Transverse colon (tissue), 3 donors: Measurements from ENCODE around the gene C11orf24.

Source experiments
- POLR2A ChIP-seq: fragments of 450-650 bp; IDR thresholded peaks from one replicate; pipeline ENCODE4 v1.6.1; 2016; ENCODE audit warnings: antibody characterized with exemption, mild to moderate bottlenecking, moderate library complexity
- TF ChIP-seq, protein P1 (sequence below), 5 experiments: fragments of 200-600 bp in 3 of 5; fragments of 450-650 bp in 2 of 5; sonication (generic) in 3 of 5; IDR thresholded peaks; 1 replicate in 2 of 5; 2 replicates in 3 of 5; pipeline ENCODE4 v1.5.1; 2016 to 2017; ENCODE audit warnings: antibody characterized with exemption in 5 of 5, inconsistent platforms in 3 of 5, mild to moderate bottlenecking in 2 of 5, moderate library complexity in 1 of 5

DNA sequence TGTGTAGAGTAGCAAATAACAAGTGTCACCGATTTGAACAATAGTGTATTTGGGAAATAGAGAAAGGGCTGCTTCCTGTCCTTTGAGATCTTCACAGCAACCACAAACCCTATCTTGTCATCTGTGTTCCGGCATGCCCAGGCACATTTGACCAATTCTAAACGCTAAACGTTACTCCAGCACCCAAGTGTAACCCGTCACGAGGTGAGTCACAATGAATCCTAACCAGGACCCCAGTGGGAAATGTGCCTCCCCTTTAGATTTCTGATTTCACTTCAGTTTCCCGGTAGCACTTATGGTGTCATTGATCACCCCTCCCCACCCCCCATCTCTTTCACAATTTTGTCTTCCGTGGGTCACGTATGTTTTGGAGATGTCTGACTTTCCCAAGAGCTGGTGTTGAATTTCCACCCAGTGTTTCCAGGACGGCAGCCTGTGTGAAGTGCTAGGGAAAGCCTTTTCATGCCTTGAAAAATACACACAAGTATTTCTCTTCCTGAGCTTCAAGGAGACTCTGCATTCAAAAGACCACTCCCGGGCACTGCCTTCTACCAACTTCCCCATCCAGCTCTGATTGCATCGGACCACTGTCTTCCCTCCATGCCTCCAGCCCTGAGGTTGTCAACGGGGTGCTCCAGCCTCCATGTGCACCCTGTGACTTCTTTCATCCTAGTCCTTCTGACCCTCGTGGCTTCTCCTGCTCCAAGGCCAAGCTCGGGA, 10.5 kb upstream of the C11orf24 start:
- TF ChIP-seq, protein P1, sequence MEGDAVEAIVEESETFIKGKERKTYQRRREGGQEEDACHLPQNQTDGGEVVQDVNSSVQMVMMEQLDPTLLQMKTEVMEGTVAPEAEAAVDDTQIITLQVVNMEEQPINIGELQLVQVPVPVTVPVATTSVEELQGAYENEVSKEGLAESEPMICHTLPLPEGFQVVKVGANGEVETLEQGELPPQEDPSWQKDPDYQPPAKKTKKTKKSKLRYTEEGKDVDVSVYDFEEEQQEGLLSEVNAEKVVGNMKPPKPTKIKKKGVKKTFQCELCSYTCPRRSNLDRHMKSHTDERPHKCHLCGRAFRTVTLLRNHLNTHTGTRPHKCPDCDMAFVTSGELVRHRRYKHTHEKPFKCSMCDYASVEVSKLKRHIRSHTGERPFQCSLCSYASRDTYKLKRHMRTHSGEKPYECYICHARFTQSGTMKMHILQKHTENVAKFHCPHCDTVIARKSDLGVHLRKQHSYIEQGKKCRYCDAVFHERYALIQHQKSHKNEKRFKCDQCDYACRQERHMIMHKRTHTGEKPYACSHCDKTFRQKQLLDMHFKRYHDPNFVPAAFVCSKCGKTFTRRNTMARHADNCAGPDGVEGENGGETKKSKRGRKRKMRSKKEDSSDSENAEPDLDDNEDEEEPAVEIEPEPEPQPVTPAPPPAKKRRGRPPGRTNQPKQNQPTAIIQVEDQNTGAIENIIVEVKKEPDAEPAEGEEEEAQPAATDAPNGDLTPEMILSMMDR (IDR thresholded peaks at IDR 0.05): no peak
- no peak for TF ChIP-seq POLR2A
